HuH-7.5 (cell line): ENCODE data around the gene TMEM139.
A peak's percentile ranks its signal among the peaks of the same experiment; 100 is the strongest.
"Not testable (repeated sequence)": the region's sequence is repeated elsewhere in the genome, so short reads cannot be mapped to it uniquely, and the experiment has no call there.

Source experiments
- DNase-seq: peaks from one replicate; pipeline ENCODE4 v3.0.0; 2011; ENCODE audit warnings: low spot score

TMEM139 gene

GRCh38 chr7:143289421-143289820 is 4.7 kb downstream of the TMEM139 start:
- no peak for DNase-seq

- not testable (repeated sequence) for DNase-seq
Measured at GRCh38 chr7:143289888-143290287, 5.1 kb downstream of the TMEM139 start.

- no peak for DNase-seq
Measured at GRCh38 chr7:143290293-143290692, 5.5 kb downstream of the TMEM139 start.

- DNase-seq = no peak
Measured at GRCh38 chr7:143292876-143293275, 8.1 kb downstream of the TMEM139 start.

- DNase-seq = no peak
Measured at GRCh38 chr7:143295870-143296269, 11.1 kb downstream of the TMEM139 start.

- DNase-seq = no peak
Measured at GRCh38 chr7:143296686-143297085, 11.9 kb downstream of the TMEM139 start.

- no peak for DNase-seq
Measured at GRCh38 chr7:143299346-143299745, 14.6 kb downstream of the TMEM139 start.

- DNase-seq = peak; percentile 47
Measured at GRCh38 chr7:143299840-143300239, 15.1 kb downstream of the TMEM139 start.

- no peak for DNase-seq
Measured at GRCh38 chr7:143300959-143301935, 16.5 kb downstream of the TMEM139 start.

GRCh38 chr7:143303733-143304132 is 19.0 kb downstream of the TMEM139 start:
- DNase-seq = no peak

GRCh38 chr7:143304938-143305337 is 20.2 kb downstream of the TMEM139 start:
- DNase-seq = no peak

GRCh38 chr7:143305423-143306070 is 20.8 kb downstream of the TMEM139 start:
- peak; percentile 53 for DNase-seq

GRCh38 chr7:143308632-143309031 is 23.9 kb downstream of the TMEM139 start:
- no peak for DNase-seq

- DNase-seq = no peak
Measured at GRCh38 chr7:143314127-143314526, 29.4 kb downstream of the TMEM139 start.

GRCh38 chr7:143315776-143316175 is 31.0 kb downstream of the TMEM139 start, which contains the start of gene CLCN1:
CLCN1 (plus strand) TSS chr7:143316111; CDS start chr7:143316213, 102 bp downstream.
- DNase-seq = no peak

GRCh38 chr7:143316492-143316891 is 31.7 kb downstream of the TMEM139 start:
- DNase-seq = no peak

GRCh38 chr7:143318661-143319060 is 33.9 kb downstream of the TMEM139 start:
- DNase-seq = peak; percentile 60

GRCh38 chr7:143320620-143321019 is 35.9 kb downstream of the TMEM139 start:
- no peak for DNase-seq

GRCh38 chr7:143321242-143321641 is 36.5 kb downstream of the TMEM139 start:
- no peak for DNase-seq

GRCh38 chr7:143321734-143322133 is 37.0 kb downstream of the TMEM139 start:
- DNase-seq = no peak

- no peak for DNase-seq
Measured at GRCh38 chr7:143322760-143323633, 38.2 kb downstream of the TMEM139 start.

- DNase-seq = no peak
Measured at GRCh38 chr7:143323653-143324052, 38.9 kb downstream of the TMEM139 start.
